ENCODE results near the gene L3HYPDH.

DNA sequence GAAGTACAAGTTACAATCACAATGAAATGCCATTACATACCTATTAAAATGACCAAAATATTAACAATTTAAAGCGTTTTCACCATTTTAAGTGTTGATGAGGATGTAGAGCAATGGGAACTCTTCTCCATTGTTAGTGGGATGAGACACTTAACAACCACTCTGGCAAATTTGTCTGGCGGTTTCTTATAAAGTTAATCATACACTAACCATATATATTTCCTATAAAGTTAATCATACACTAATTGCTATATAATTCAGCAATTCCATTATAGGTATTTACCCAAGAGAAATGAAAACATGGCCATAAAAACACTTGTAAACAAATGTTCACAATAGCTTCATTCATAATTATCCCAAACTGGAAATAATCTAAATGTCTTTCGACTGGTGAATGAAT, 36.0 kb upstream of the L3HYPDH start:
- TF ChIP-seq POLR2A (IDR thresholded peaks at IDR 0.05) = no peak
- TF ChIP-seq, protein P1, sequence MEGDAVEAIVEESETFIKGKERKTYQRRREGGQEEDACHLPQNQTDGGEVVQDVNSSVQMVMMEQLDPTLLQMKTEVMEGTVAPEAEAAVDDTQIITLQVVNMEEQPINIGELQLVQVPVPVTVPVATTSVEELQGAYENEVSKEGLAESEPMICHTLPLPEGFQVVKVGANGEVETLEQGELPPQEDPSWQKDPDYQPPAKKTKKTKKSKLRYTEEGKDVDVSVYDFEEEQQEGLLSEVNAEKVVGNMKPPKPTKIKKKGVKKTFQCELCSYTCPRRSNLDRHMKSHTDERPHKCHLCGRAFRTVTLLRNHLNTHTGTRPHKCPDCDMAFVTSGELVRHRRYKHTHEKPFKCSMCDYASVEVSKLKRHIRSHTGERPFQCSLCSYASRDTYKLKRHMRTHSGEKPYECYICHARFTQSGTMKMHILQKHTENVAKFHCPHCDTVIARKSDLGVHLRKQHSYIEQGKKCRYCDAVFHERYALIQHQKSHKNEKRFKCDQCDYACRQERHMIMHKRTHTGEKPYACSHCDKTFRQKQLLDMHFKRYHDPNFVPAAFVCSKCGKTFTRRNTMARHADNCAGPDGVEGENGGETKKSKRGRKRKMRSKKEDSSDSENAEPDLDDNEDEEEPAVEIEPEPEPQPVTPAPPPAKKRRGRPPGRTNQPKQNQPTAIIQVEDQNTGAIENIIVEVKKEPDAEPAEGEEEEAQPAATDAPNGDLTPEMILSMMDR (IDR thresholded peaks at IDR 0.05) = no peak
